ENCODE results near the gene DUSP1.

DNA sequence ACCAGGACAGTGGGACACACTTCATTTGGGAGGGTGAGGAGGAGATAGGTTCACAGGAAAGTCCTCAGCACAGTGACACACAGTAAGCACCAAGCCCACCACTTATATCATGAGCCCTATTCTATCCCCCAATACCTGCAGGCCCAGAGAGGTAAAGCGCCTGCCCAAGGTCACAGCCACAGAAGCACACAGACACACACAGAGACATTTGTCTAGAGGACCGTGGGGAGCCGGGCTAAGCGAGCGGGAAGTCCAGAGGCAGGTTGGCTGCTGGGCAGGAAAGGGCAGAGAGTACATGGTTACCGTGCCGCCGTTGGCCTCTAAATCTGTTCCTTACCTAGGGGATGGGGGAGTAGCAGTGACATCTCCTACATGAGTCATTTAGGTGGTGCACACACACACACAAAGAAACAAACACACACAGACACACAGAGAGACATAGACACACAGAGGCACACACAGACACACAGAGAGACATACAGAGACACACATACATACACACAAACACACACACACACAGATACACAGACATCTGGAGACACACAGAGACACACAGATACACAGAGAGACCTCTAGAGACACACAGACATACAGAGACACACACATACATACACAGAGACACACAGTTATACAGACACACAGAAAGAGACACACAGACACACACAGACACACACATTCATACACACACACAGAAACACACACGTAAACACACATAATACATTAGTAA, 15.9 kb upstream of the DUSP1 start:
- TF ChIP-seq, protein P1, sequence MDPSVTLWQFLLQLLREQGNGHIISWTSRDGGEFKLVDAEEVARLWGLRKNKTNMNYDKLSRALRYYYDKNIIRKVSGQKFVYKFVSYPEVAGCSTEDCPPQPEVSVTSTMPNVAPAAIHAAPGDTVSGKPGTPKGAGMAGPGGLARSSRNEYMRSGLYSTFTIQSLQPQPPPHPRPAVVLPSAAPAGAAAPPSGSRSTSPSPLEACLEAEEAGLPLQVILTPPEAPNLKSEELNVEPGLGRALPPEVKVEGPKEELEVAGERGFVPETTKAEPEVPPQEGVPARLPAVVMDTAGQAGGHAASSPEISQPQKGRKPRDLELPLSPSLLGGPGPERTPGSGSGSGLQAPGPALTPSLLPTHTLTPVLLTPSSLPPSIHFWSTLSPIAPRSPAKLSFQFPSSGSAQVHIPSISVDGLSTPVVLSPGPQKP (IDR thresholded peaks at IDR 0.05; ENCODE audit: borderline replicate concordance, low read depth, low read length) = no peak
- TF ChIP-seq, protein P2, sequence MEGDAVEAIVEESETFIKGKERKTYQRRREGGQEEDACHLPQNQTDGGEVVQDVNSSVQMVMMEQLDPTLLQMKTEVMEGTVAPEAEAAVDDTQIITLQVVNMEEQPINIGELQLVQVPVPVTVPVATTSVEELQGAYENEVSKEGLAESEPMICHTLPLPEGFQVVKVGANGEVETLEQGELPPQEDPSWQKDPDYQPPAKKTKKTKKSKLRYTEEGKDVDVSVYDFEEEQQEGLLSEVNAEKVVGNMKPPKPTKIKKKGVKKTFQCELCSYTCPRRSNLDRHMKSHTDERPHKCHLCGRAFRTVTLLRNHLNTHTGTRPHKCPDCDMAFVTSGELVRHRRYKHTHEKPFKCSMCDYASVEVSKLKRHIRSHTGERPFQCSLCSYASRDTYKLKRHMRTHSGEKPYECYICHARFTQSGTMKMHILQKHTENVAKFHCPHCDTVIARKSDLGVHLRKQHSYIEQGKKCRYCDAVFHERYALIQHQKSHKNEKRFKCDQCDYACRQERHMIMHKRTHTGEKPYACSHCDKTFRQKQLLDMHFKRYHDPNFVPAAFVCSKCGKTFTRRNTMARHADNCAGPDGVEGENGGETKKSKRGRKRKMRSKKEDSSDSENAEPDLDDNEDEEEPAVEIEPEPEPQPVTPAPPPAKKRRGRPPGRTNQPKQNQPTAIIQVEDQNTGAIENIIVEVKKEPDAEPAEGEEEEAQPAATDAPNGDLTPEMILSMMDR (conservative IDR thresholded peaks at IDR 0.05; ENCODE audit: low read depth, low read length) = no peak
- TF ChIP-seq SMC3 (IDR thresholded peaks at IDR 0.05; ENCODE audit: low read depth, low read length) = no peak
- TF ChIP-seq RAD21 (IDR thresholded peaks at IDR 0.05; ENCODE audit: low read length) = no peak
- no peak for TF ChIP-seq POLR2A (IDR thresholded peaks at IDR 0.05; ENCODE audit: low read depth, low read length)
- no peak for TF ChIP-seq FOS (IDR thresholded peaks at IDR 0.05; ENCODE audit: low read depth, low read length)
- no peak for TF ChIP-seq MXI1 (IDR thresholded peaks at IDR 0.05; ENCODE audit: borderline replicate concordance, low read depth, low read length)
- no peak for TF ChIP-seq CHD1 (IDR thresholded peaks at IDR 0.05; ENCODE audit: low read depth, low read length)
- TF ChIP-seq RCOR1 (IDR thresholded peaks at IDR 0.05; ENCODE audit: insufficient replicate concordance, low read length) = no peak
- TF ChIP-seq BHLHE40 (IDR thresholded peaks at IDR 0.05; ENCODE audit: low read depth, low read length) = no peak
- no peak for TF ChIP-seq RFX5 (IDR thresholded peaks at IDR 0.05; ENCODE audit: low read depth, low read length)
- no peak for TF ChIP-seq MAFK (IDR thresholded peaks at IDR 0.05; ENCODE audit: low read depth, low read length)
- TF ChIP-seq, protein P3, sequence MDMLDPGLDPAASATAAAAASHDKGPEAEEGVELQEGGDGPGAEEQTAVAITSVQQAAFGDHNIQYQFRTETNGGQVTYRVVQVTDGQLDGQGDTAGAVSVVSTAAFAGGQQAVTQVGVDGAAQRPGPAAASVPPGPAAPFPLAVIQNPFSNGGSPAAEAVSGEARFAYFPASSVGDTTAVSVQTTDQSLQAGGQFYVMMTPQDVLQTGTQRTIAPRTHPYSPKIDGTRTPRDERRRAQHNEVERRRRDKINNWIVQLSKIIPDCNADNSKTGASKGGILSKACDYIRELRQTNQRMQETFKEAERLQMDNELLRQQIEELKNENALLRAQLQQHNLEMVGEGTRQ (IDR thresholded peaks at IDR 0.05; ENCODE audit: low read depth, low read length) = no peak
